Erythroblast (primary cell): Measurements from ENCODE around the gene DRAP1.

ENCODE experiments used
- GATA1 ChIP-seq: IDR thresholded peaks from 2 replicates; pipeline ENCODE4 v1.6.1; 2011; ENCODE audit warnings: low read depth, mild to moderate bottlenecking, control low read depth, low read length, moderate library complexity
- POLR2A ChIP-seq: IDR thresholded peaks from 2 replicates; pipeline ENCODE4 v1.6.1; 2011; ENCODE audit warnings: mild to moderate bottlenecking, low read length

DNA sequence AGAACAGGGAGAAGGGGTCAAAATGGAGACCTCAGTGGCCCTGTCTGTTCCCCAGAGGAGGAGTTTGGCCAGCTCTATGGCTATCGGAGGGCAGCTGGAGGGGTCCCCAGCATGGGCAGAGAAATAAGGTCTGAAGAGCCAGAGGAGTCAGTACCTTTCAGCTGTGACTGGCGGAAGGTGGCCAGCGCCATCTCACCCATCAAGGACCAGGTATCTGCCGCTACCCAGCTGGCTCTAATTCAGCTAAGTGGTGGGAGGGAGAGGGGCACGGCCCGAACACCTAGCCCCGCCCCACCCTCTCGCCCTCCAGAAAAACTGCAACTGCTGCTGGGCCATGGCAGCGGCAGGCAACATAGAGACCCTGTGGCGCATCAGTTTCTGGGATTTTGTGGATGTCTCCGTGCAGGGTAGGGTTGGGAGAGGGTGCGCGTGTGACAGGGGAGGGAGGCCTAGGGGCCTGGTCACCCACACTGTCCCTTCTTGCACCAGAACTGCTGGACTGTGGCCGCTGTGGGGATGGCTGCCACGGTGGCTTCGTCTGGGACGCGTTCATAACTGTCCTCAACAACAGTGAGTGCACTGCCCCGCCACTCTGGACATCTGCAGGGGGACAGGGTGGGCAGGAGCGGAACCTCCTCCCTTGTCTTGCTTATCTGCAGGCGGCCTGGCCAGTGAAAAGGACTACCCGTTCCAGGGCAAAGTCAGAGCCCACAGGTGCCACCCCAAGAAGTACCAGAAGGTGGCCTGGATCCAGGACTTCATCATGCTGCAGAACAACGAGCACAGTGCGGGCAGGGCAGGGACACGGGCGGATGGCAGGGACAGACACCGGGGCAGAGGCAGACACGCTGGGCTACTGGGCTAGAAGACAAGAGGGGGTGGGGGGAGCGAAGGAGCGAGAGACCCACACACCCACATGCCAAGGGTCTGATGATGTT, 36.8 kb upstream of the DRAP1 start:
- TF ChIP-seq POLR2A (no peak), GATA1 (no peak)
